ENCODE results near the gene ASMTL.

The ASMTL gene

GRCh38 chrX:1389181-1389992, 63.3 kb downstream of the ASMTL start:
- DNase-seq (ENCODE audit: low read depth in 2 of 2), result no peak
- no peak overlapping the region for H3K4me3 ChIP-seq (replicated peaks in 1 of 2; ENCODE audit: low read depth in 2 of 2, low read length in 2 of 2)
- TF ChIP-seq CTCF (IDR thresholded peaks at IDR 0.05; ENCODE audit: low read depth, low read length), result no peak

DNA sequence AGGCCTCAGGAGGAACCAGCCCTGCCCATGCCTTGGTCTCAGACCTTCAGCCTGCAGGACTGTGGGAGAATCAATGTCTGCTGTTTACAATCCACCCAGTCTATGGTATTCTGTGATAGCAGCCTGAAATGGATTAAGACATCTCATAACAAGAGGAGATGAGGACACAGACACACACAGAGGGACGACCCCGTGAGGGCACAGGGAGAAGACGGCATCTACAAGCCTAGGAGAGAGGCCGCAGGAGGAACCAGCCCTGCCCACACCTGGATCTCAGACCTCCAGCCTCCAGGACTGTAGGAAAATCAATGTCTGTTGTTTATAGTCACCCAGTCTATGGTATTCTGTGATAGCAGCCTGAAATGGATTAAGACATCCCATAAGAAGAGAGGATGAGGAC, 64.1 kb downstream of the ASMTL start:
- H3K4me3 ChIP-seq (replicated peaks in 1 of 2; ENCODE audit: low read depth in 2 of 2, low read length in 2 of 2), result no peak overlapping the region
- DNase-seq (ENCODE audit: low read depth in 2 of 2), result no peak
- TF ChIP-seq CTCF (IDR thresholded peaks at IDR 0.05; ENCODE audit: low read depth, low read length), result no peak

GRCh38 chrX:1387141-1387776, 65.5 kb downstream of the ASMTL start:
- no peak for TF ChIP-seq CTCF (IDR thresholded peaks at IDR 0.05; ENCODE audit: low read depth, low read length)
- no peak for DNase-seq (ENCODE audit: low read depth in 2 of 2)

DNA sequence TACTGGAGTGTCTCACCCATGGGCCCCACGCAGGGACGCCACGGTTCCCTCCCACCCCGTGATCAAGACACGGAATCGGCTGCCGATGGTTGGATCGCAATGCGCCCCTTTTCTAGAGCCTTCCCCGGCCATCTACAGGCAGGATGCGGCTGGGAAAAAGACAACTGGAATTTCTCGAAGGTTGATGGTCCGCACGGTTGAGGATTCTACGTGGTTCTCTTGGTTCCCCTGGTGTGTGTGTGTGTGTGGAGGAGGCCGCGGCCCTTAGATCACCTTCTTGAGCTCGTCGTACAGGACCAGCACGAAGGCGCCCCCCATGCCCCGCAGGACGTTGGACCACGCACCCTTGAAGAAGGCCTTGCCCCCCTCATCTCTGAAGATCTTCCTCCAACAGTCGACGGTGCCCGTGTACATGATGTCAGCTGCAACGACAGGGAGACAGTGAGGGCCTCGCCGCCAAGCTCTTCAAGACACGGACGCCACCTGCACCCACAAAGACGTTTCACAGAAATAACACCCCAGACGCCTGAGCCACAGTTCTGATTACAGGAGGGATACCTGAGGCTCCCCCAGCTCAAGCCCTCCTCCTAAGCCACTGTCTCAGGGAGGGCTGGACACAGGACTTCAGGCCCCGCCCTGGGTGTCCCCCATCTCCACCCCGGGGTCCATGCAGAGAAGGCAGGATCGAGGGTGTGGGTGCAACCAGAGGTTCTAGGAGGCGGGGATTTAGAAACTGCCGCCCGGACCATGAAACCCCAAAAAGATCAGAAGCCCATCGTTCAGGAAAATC, 66.2 kb downstream of the ASMTL start:
- DNase-seq (ENCODE audit: low read depth in 2 of 2), result no peak
- no peak for TF ChIP-seq CTCF (IDR thresholded peaks at IDR 0.05; ENCODE audit: low read depth, low read length)
- no peak overlapping the region for H3K4me3 ChIP-seq (replicated peaks in 1 of 2; ENCODE audit: low read depth in 2 of 2, low read length in 2 of 2)

More at GRCh38 chrX:1387141-1387776, 65.5 kb downstream of the ASMTL start:
- H3K4me3 ChIP-seq (replicated peaks in 1 of 2; ENCODE audit: low read depth in 2 of 2, low read length in 2 of 2), result no peak overlapping the region

DNA sequence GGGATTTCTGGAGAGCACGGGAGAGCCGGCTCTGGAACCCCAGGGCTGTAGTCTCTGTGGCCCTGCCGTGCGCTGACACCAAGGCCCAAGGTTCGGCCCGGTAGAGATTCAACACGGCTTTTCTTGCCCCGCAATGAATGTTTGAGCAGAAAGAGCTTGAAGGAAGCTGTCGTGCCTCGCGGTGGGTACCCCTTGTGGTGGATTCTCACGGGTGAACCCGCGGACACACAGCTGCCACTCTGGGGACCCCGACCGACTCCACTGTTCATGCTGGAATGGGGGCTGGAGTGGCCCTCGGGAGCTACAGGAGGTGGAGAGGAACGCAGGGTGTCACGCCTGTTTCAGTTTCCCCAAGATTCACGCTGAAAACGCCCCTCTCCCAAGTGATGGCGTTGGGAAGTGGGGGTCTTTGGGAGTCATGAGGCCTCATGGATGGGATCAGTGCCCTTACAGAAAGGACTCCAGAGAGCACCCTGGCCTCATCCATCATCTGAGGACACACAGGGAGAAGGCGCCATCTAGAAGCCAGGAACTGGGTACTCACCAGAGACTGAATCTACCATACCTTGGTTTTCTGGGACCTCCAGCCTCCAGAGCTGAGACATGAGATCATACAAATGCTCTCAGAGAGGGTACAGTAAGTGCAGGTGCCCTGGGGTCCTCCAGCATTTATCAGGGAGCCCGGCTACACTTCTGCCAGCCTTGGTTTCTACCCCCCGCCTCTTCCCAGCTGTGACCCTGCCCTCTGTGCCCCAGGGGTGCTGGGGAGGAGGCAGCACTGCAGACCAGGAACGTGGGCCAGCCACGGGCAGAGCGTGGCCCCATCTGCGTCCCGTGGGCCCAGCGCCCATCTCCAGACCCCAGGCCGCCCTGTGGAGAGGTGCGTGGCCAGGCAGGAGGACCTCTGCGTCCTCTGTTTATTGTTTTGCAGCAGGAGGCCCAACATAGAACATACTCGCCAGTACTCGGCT, 67.2 kb downstream of the ASMTL start:
- H3K4me3 ChIP-seq (replicated peaks in 1 of 2; ENCODE audit: low read depth in 2 of 2, low read length in 2 of 2), result no peak overlapping the region
- TF ChIP-seq CTCF (IDR thresholded peaks at IDR 0.05; ENCODE audit: low read depth, low read length), result no peak
- DNase-seq (ENCODE audit: low read depth in 2 of 2), result no peak

Data from cardiac fibroblast (primary cell).